HG03442 (cell line): Measurements from ENCODE around the gene SLC17A4.
"Not testable (repeated sequence)": the region's sequence is repeated elsewhere in the genome, so short reads cannot be mapped to it uniquely, and the experiment has no call there.

Experiments used
- ATAC-seq: cut with Tn5 transposase; IDR thresholded peaks from one replicate; pipeline ENCODE4 v1.9.1; 2021; ENCODE audit warnings: mild to moderate bottlenecking, moderate library complexity; ENCODE audit not compliant: unreplicated experiment

The SLC17A4 gene

GRCh38 chr6:25754535-25754934 lies at the start of gene SLC17A4:
Gene SLC17A4, plus strand, starts transcription at chr6:25754742. Its CDS starts 7,221 bp downstream, at chr6:25761963.
- no peak for ATAC-seq

GRCh38 chr6:25706314-25707014 lies 48.1 kb upstream of the SLC17A4 start:
- no peak for ATAC-seq

GRCh38 chr6:25709761-25710160 lies 44.8 kb upstream of the SLC17A4 start:
- no peak for ATAC-seq

GRCh38 chr6:25710287-25710686 lies 44.3 kb upstream of the SLC17A4 start:
- ATAC-seq = no peak

- ATAC-seq = no peak
These were observed 40.7 kb upstream of the SLC17A4 start for GRCh38 chr6:25713824-25714223.

GRCh38 chr6:25714765-25715164 lies 39.8 kb upstream of the SLC17A4 start:
- ATAC-seq = no peak

- no peak for ATAC-seq
These were observed 38.7 kb upstream of the SLC17A4 start for GRCh38 chr6:25715794-25716193.

- ATAC-seq = no peak
These were observed 36.4 kb upstream of the SLC17A4 start for GRCh38 chr6:25717866-25718740.

- ATAC-seq = no peak
These were observed 28.2 kb upstream of the SLC17A4 start for GRCh38 chr6:25726122-25726911.

- no peak for ATAC-seq
These were observed 27.5 kb upstream of the SLC17A4 start for GRCh38 chr6:25727028-25727427.

GRCh38 chr6:25730907-25731306 lies 23.6 kb upstream of the SLC17A4 start:
- ATAC-seq = no peak

- ATAC-seq = no peak
These were observed 22.8 kb upstream of the SLC17A4 start for GRCh38 chr6:25731721-25732120.

- ATAC-seq = no peak
These were observed 21.9 kb upstream of the SLC17A4 start for GRCh38 chr6:25732468-25733198.

- no peak for ATAC-seq
These were observed 19.3 kb upstream of the SLC17A4 start for GRCh38 chr6:25735261-25735660.

GRCh38 chr6:25743868-25744267 lies 10.7 kb upstream of the SLC17A4 start:
- ATAC-seq = no peak

GRCh38 chr6:25745836-25746235 lies 8.7 kb upstream of the SLC17A4 start:
- ATAC-seq = no peak

- no peak for ATAC-seq
These were observed 7.6 kb upstream of the SLC17A4 start for GRCh38 chr6:25746968-25747367.

GRCh38 chr6:25747477-25747876 lies 7.1 kb upstream of the SLC17A4 start:
- ATAC-seq = no peak

- ATAC-seq = no peak
These were observed 6.5 kb upstream of the SLC17A4 start for GRCh38 chr6:25748049-25748448.

GRCh38 chr6:25748601-25749517 lies 5.7 kb upstream of the SLC17A4 start:
- ATAC-seq = not testable (repeated sequence)
